Measurements from ENCODE around the gene LRRC43. TPM values are rescaled to one million over a fixed set of nuclear protein-coding genes. Genes with fewer than 3 reads are reported as not detected.

LRRC43 gene
- total and polyA plus RNA-seq, 10 of the 15 experiments (the other 5 are each of a cell fraction or from before 2014, with no cell fraction given): 0.23 TPM; not detected in 9

GRCh38 chr12:122158700-122159285, 24.1 kb upstream of the LRRC43 start (continued):
- no peak for TF ChIP-seq PBX3 (IDR thresholded peaks at IDR 0.05; ENCODE audit: insufficient replicate concordance, low read depth, low read length)
- TF ChIP-seq BACH1 (IDR thresholded peaks at IDR 0.05; ENCODE audit: borderline replicate concordance): no peak
- TF ChIP-seq PML (IDR thresholded peaks at IDR 0.05; ENCODE audit: low read length): no peak
- no peak for TF ChIP-seq CHD1 (IDR thresholded peaks at IDR 0.05; ENCODE audit: low read depth, low read length)

GRCh38 chr12:122159882-122160281, 23.0 kb upstream of the LRRC43 start:
- POLR2A ChIA-PET: no interaction called here

More at GRCh38 chr12:122159882-122160281, 23.0 kb upstream of the LRRC43 start:
- Histone ChIP-seq H4K20me1 (ENCODE audit: control insufficient read depth, insufficient read depth) (no peaks in the 10 kb centered on the region), H3K27ac (ENCODE audit: control insufficient read depth, insufficient read depth) (no peak overlapping the region), H3K9me3 (replicated peaks; ENCODE audit: control insufficient read depth, insufficient read depth, low read length) (no peaks in the 10 kb centered on the region), H3K9ac (ENCODE audit: control insufficient read depth, insufficient read depth, low read length) (no peak overlapping the region), H3K36me3 (ENCODE audit: control insufficient read depth in 2 of 2, insufficient read depth in 2 of 2, low read length in 1 of 2) (no peaks in the 10 kb centered on the region), H2AFZ (ENCODE audit: control insufficient read depth, low read depth, low read length) (no peak overlapping the region), H3K79me2 (ENCODE audit: control insufficient read depth, insufficient read depth, low read length) (no peaks in the 10 kb centered on the region), H3K4me1 (ENCODE audit: control insufficient read depth, insufficient read depth, low read length) (peaks cover 5% of the 10 kb centered on the region), H3K4me3 (no peak overlapping the region), H3K27me3 (replicated peaks in 1 of 2; ENCODE audit: control insufficient read depth in 2 of 2, insufficient read depth in 2 of 2, low read length in 1 of 2) (no peaks in the 10 kb centered on the region), H3K4me2 (ENCODE audit: control insufficient read depth, insufficient read depth) (no peak overlapping the region)
- FAIRE-seq: peak; percentile 38
- DNase-seq (ENCODE audit: low read depth, low spot score): no peak
- ChIA-PET CTCF (interaction anchor here (1.4 to 2.5 kb wide), 2 partner anchors 105 to 175 kb away, joined by 3 to 5 read pairs; no protein-coding TSS in a partner anchor), SMC1A (ENCODE audit: uncharacterized antibody, unreplicated experiment) (no interaction called here), RAD21 (ENCODE audit: unreplicated experiment) (no interaction called here)
- intact Hi-C loops (cut with micrococcal nuclease; ENCODE audit: unreplicated experiment) (no loop called here), in situ Hi-C loops (cut with MboI) (no loop called here)
- TF ChIP-seq CTCF (IDR thresholded peaks at IDR 0.05 in 2 of 3, conservative IDR thresholded peaks at IDR 0.05 in 1 of 3; ENCODE audit: control insufficient read depth in 2 of 3, extremely low read depth in 1 of 3, insufficient read depth in 1 of 3, low read depth in 3 of 3, low read length in 3 of 3): peak in 1 of 3 experiments; percentile 39; a peak in 2 of 6 replicates
- peak; percentile 68 for TF ChIP-seq RAD21 (IDR thresholded peaks at IDR 0.05; ENCODE audit: insufficient read depth, low read depth, low read length)
- TF ChIP-seq BMI1 (IDR thresholded peaks at IDR 0.05; ENCODE audit: borderline replicate concordance): no peak
- TF ChIP-seq SMC3 (IDR thresholded peaks at IDR 0.05; ENCODE audit: borderline replicate concordance, low read length): peak; percentile 30; the same call in 1 of the 2 replicates
- no peak for TF ChIP-seq CBX5 (IDR thresholded peaks at IDR 0.05; ENCODE audit: low read depth)
- no peak for ATAC-seq
- no TSS peak for BruUV-seq (replicated peaks)
- WGBS (ENCODE audit: insufficient coverage, insufficient replicate concordance, low lambda C conversion rate, missing lambda C conversion rate): 35% methylated on average over 4 of the region's 4 CpGs

Data from GM12878 (cell line).